GM12872 (cell line): ENCODE data around the gene ANXA11.

ENCODE experiments used
- CTCF ChIP-seq: IDR thresholded peaks from 3 replicates; pipeline ENCODE4 v1.5.1; 2011; ENCODE audit warnings: low read depth, mild to moderate bottlenecking, low read length, moderate library complexity; ENCODE audit not compliant: insufficient read depth

ANXA11 gene

DNA sequence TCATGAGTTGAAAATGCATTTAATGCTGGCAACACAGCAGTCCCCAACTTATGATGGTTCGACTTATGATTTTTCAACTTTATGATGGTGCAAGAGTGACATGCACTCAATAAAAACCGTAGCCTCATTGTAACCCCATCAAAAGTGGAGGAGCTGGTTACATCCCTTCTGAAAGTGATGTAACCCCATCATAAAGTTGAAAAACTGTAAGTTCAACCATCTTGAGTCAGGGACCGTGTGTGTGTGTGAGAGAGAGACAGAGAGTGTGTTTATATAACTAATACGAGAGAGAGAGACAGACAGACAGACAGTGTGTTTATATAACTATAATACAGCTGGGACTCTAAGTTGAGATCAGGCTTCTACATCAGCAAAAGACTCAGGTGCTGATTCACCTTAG, 21.0 kb downstream of the ANXA11 start:
- TF ChIP-seq CTCF = no peak

GRCh38 chr10:80183436-80183835, 21.9 kb downstream of the ANXA11 start:
- no peak for TF ChIP-seq CTCF

DNA sequence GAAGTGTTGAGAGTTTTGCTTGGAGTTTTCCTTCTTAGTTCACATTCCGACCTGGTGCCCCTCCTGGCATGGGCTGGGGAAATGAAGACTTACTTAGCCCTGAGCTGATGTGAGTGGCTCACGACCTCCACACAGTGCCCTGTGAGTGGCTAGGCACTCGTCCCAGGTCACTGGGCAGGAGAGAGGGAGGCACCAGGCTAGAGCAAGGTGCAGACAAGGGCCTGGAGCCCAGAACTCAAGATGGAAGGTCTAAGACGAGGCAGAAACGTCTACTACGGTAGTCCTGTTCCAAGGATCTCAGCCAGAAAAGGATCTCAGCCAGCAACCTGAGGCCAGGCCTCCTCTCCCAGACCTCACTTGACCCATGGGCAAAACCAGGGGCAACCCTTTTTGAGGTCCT, 22.4 kb downstream of the ANXA11 start:
- no peak for TF ChIP-seq CTCF

GRCh38 chr10:80177781-80178636, 27.3 kb downstream of the ANXA11 start:
- no peak for TF ChIP-seq CTCF

- TF ChIP-seq CTCF = no peak
These were observed 28.8 kb downstream of the ANXA11 start for GRCh38 chr10:80176526-80176925.

DNA sequence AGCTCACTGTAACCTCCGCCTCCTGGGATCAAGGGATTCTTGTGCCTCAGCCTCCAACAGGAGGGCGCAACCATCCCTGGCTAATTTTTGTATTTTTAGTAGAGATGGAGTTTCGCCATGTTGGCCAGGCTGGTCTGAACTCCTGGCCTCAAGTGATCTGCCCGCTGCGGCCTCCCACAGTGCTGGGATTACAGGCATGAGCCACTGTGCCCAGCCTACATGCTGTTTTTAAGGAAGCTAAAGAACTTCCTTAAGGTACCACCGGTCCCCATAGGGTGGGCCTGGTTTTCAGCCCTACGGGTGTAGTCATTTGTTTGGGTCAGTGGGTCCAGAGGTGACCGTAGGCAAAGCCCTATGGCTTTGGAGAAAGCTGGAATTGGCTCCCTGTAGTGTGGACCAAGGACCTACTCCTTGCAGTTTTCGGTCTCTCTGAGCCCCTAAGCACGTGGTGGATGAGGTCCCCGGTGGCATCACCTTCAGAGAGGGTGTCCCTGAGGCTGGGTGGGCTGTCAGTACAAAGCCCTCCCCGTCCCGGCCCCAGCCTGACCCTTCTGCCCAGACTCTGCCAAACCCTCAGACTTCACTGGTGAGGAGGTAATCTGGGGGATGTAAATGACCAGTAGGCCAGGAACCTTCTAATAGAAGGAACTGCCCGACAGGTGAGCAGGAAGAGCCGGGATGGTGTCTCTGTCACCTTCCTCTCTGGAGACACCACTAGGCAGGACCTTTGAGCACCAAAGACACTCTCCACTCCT, 30.5 kb downstream of the ANXA11 start:
- TF ChIP-seq CTCF = no peak

DNA sequence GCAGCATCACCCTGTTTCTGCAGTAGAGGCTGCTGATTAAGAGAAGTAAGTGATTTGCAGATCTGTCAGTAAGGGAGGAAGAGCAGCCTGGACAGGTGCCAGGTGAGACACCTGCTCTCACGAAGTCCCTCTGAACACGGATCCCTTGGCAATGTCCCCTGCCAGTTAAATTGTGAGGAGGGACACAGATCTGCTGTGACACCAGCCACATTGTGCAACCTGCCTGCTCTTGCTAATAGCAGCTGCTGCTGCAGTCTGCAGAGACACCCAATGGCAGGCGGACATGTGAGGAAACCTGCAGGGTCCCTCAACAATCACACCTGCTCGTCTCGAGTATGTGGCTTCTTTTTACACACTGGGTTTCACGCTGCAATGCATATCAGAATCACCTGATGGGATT, 31.9 kb downstream of the ANXA11 start:
- TF ChIP-seq CTCF = no peak
